PFSK-1 (cell line): ENCODE results near the gene OR52E1.

Experiments
- FOXP2 ChIP-seq: optimal IDR thresholded peaks from 2 replicates; pipeline ENCODE3; 2011; ENCODE audit warnings: borderline replicate concordance, control low read depth, inconsistent platforms; ENCODE audit not compliant: insufficient read depth; ENCODE audit errors: extremely low read length, extremely low read depth
- POLR2AphosphoS5 ChIP-seq: IDR thresholded peaks from 2 replicates; pipeline ENCODE4 v1.6.1; 2012; ENCODE audit warnings: low read depth, mild to moderate bottlenecking, control low read depth, low read length, moderate library complexity
- SIN3A ChIP-seq: IDR thresholded peaks from 2 replicates; pipeline ENCODE4 v1.6.1; 2012; ENCODE audit warnings: mild to moderate bottlenecking, low read length, moderate library complexity, borderline replicate concordance; ENCODE audit not compliant: insufficient read depth
- TAF1 ChIP-seq: IDR thresholded peaks from 2 replicates; pipeline ENCODE4 v1.6.1; 2012; ENCODE audit warnings: low read length, control low read depth, borderline replicate concordance; ENCODE audit not compliant: insufficient read depth
- TF ChIP-seq, protein P1 (sequence below), 2 experiments: IDR thresholded peaks; 2 replicates each; pipeline versions ENCODE4 v1.6.1 to v1.8.0; 2011 to 2012; ENCODE audit warnings: low read depth in 2 of 2, low read length in 2 of 2, control low read depth in 1 of 2, inconsistent platforms in 1 of 2, mild to moderate bottlenecking in 1 of 2, moderate library complexity in 1 of 2; ENCODE audit not compliant: insufficient read depth in 1 of 2

Gene OR52E1

GRCh38 chr11:5059391-5059790 lies 10.0 kb upstream of the OR52E1 start, which contains the start of gene OR52E2:
Gene OR52E2, minus strand, starts transcription at chr11:5059627. Its CDS starts 0 bp downstream, at chr11:5059627.
- TF ChIP-seq FOXP2: no peak
- TF ChIP-seq TAF1: no peak
- TF ChIP-seq POLR2AphosphoS5: no peak
- TF ChIP-seq, protein P1, sequence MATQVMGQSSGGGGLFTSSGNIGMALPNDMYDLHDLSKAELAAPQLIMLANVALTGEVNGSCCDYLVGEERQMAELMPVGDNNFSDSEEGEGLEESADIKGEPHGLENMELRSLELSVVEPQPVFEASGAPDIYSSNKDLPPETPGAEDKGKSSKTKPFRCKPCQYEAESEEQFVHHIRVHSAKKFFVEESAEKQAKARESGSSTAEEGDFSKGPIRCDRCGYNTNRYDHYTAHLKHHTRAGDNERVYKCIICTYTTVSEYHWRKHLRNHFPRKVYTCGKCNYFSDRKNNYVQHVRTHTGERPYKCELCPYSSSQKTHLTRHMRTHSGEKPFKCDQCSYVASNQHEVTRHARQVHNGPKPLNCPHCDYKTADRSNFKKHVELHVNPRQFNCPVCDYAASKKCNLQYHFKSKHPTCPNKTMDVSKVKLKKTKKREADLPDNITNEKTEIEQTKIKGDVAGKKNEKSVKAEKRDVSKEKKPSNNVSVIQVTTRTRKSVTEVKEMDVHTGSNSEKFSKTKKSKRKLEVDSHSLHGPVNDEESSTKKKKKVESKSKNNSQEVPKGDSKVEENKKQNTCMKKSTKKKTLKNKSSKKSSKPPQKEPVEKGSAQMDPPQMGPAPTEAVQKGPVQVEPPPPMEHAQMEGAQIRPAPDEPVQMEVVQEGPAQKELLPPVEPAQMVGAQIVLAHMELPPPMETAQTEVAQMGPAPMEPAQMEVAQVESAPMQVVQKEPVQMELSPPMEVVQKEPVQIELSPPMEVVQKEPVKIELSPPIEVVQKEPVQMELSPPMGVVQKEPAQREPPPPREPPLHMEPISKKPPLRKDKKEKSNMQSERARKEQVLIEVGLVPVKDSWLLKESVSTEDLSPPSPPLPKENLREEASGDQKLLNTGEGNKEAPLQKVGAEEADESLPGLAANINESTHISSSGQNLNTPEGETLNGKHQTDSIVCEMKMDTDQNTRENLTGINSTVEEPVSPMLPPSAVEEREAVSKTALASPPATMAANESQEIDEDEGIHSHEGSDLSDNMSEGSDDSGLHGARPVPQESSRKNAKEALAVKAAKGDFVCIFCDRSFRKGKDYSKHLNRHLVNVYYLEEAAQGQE (IDR thresholded peaks at IDR 0.05; ENCODE audit: insufficient read depth in 1 of 2, low read depth in 2 of 2, low read length in 2 of 2): no peak
- no peak for TF ChIP-seq SIN3A

DNA sequence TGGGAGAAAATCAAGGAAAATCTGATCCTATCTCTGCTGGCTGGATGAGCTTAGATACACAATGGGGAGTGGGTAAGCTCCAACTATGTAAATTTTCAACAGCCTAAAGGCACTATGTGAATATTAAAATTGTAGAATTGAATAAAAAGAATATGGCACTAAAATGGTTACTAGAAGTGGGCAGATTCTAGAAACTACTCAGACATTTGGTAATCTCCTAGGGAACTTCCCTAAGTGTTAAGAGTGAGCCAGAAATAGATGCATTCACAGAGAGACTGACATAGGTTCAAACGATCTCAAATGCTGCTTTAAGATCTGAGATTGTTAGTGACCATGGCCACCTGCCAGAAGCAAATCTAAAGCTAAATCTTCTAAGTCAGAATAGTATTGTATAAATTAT lies 4.3 kb upstream of the OR52E1 start:
- no peak for TF ChIP-seq TAF1
- no peak for TF ChIP-seq FOXP2
- TF ChIP-seq, protein P1 (IDR thresholded peaks at IDR 0.05; ENCODE audit: insufficient read depth in 1 of 2, low read depth in 2 of 2, low read length in 2 of 2): no peak
- TF ChIP-seq POLR2AphosphoS5: no peak
- no peak for TF ChIP-seq SIN3A

DNA sequence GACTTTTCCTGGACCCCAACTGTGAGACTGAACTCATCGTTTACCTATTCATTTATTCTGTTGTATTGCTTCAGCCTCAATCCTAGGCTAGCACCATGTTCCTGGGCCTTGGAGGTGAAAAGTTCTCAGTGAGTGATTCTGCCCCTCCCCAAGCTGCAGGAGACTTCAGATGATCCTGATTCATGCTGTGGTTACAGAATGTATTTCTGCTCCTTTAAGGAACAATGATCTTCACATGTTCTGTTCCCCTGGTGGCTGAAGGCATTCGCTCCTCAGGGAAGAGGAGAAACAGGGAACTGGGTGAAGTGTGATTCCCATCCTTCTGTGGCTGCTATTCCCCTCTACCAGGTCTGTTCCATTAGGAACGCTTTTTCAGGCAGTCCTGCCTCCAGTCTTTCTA lies 2.4 kb downstream of the OR52E1 start:
- TF ChIP-seq FOXP2 (no peak), POLR2AphosphoS5 (no peak), TAF1 (no peak), SIN3A (no peak)
- TF ChIP-seq, protein P1 (IDR thresholded peaks at IDR 0.05; ENCODE audit: insufficient read depth in 1 of 2, low read depth in 2 of 2, low read length in 2 of 2): no peak

DNA sequence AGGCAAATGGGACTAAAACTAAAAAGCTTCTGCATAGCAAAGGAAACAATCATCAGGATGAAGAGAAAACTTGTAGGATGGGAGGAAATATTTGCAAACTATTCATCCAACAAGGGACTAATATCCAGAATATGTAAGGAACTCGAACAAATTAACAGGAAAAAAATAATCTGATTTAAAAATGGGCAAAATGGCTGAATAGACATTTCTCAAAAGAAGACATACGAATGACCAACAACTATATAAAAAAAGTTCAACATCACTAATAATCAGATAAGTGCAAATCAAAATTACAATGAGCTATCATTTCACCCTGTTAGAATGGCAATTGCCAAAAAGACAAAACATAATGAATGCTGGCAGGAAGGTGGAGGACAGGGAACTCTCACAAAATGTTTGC lies 12.0 kb downstream of the OR52E1 start:
- no peak for TF ChIP-seq FOXP2
- TF ChIP-seq, protein P1 (IDR thresholded peaks at IDR 0.05; ENCODE audit: insufficient read depth in 1 of 2, low read depth in 2 of 2, low read length in 2 of 2): no peak
- no peak for TF ChIP-seq SIN3A
- TF ChIP-seq TAF1: no peak
- TF ChIP-seq POLR2AphosphoS5: no peak

- TF ChIP-seq POLR2AphosphoS5 (no peak), SIN3A (no peak), TAF1 (no peak)
- TF ChIP-seq, protein P1 (IDR thresholded peaks at IDR 0.05; ENCODE audit: insufficient read depth in 1 of 2, low read depth in 2 of 2, low read length in 2 of 2): no peak
Observed at GRCh38 chr11:5083602-5084001, 14.2 kb downstream of the OR52E1 start.
